GM19468 (cell line): ENCODE measurements around the gene ANKFN1.
"Not testable (repeated sequence)": the region's sequence is repeated elsewhere in the genome, so short reads cannot be mapped to it uniquely, and the experiment has no call there.

Experiments used
- ATAC-seq: cut with Tn5 transposase; IDR thresholded peaks from one replicate; pipeline ENCODE4 v1.9.1; 2021; ENCODE audit warnings: mild to moderate bottlenecking, moderate library complexity, moderate number of reproducible peaks; ENCODE audit not compliant: unreplicated experiment; ENCODE audit errors: extremely low read depth

Gene ANKFN1

GRCh38 chr17:56269556-56270389 lies 116.5 kb downstream of the ANKFN1 start:
- ATAC-seq = no peak

- ATAC-seq = no peak
Observed at GRCh38 chr17:56274491-56274890, 121.2 kb downstream of the ANKFN1 start.

GRCh38 chr17:56284482-56284881 lies 131.2 kb downstream of the ANKFN1 start:
- no peak for ATAC-seq

GRCh38 chr17:56288786-56289185 lies 135.5 kb downstream of the ANKFN1 start:
- not testable (repeated sequence) for ATAC-seq

- ATAC-seq = no peak
Observed at GRCh38 chr17:56289321-56289720, 136.0 kb downstream of the ANKFN1 start.

- no peak for ATAC-seq
Observed at GRCh38 chr17:56290101-56290801, 137.0 kb downstream of the ANKFN1 start.

GRCh38 chr17:56290802-56291118 lies 137.5 kb downstream of the ANKFN1 start:
- no peak for ATAC-seq

- no peak for ATAC-seq
Observed at GRCh38 chr17:56291226-56291805, 138.0 kb downstream of the ANKFN1 start.

GRCh38 chr17:56292010-56292409 lies 138.7 kb downstream of the ANKFN1 start:
- ATAC-seq = no peak

GRCh38 chr17:56292578-56292977 lies 139.3 kb downstream of the ANKFN1 start:
- ATAC-seq = no peak

- ATAC-seq = no peak
Observed at GRCh38 chr17:56297184-56297583, 143.9 kb downstream of the ANKFN1 start.

- ATAC-seq = no peak
Observed at GRCh38 chr17:56298846-56299245, 145.6 kb downstream of the ANKFN1 start.

- no peak for ATAC-seq
Observed at GRCh38 chr17:56300144-56300543, 146.9 kb downstream of the ANKFN1 start.

GRCh38 chr17:56305007-56305406 lies 151.7 kb downstream of the ANKFN1 start:
- ATAC-seq = no peak

GRCh38 chr17:56309897-56310296 lies 156.6 kb downstream of the ANKFN1 start:
- no peak for ATAC-seq

- ATAC-seq = no peak
Observed at GRCh38 chr17:56310782-56311181, 157.5 kb downstream of the ANKFN1 start.

GRCh38 chr17:56313201-56313600 lies 159.9 kb downstream of the ANKFN1 start:
- no peak for ATAC-seq

GRCh38 chr17:56314026-56314425 lies 160.8 kb downstream of the ANKFN1 start:
- no peak for ATAC-seq

- no peak for ATAC-seq
Observed at GRCh38 chr17:56314984-56315602, 161.8 kb downstream of the ANKFN1 start.

- no peak for ATAC-seq
Observed at GRCh38 chr17:56316604-56317003, 163.3 kb downstream of the ANKFN1 start.
